GM19438 (cell line): ENCODE data around the gene DOK3.

Experiments used
- ATAC-seq: cut with Tn5 transposase; IDR thresholded peaks from one replicate; pipeline ENCODE4 v1.9.1; 2021; ENCODE audit warnings: low read depth; ENCODE audit not compliant: unreplicated experiment

Gene DOK3

DNA sequence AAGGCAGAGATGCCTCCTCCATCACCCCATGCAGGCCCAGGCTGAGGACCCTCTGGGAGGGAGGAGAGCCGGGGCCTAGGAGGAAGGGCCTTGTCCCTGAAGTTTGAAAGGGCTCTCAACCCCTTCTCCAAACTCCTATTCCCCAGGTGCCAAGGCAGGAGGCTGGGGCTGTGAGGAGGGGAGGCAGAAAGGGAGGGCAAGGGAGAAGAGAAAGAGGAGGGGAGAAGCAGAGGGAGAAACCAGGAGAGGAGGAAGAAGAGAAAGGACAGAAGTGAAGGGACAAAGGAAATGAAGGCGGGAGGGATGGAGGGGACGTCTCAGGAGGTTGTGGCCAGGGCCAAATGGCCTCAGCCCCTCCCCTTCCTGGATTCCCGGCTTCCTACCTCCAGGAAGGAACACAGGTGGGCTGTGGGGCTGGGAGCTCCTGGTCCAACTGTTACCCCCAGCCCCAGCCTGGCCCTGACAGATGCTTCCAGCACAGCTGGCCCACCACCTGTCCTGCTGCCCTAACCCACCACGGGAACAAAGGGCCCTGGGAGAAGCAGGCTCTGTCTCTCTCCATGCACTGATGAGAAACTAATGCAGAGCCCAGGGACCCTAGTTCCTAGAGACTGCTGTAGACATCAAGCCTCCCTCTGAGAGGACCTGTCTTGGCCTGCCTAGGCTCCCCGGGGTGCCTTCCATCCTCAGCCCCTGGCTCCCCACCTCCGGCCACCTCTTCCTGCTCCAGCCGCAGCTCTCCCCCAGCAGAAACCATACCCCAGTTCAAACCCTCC, 39.7 kb downstream of the DOK3 start:
- ATAC-seq: no peak

- ATAC-seq: no peak
Measured at GRCh38 chr5:177468685-177469628, 40.7 kb downstream of the DOK3 start.

DNA sequence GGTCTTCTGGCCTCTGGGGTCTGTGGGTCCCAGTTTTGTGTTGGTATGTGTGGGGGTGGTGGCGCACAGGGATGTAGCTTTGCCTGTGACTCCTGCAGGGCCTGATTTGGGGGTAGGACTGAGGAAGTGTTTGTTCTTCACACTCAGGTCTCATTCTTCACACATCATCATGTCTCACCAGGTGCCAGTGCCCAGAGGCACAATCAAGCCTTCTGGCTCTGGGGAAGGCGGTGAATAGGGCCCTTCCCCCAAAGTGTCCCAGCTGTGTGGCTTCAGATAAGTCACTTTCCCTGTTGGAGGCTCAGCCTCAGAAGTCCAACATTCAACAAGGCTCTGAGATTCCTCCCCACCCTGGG, 41.3 kb downstream of the DOK3 start:
- ATAC-seq: no peak

GRCh38 chr5:177467436-177467835, 42.2 kb downstream of the DOK3 start:
- no peak for ATAC-seq

GRCh38 chr5:177466861-177467260, 42.8 kb downstream of the DOK3 start:
- no peak for ATAC-seq

- no peak for ATAC-seq
Measured at GRCh38 chr5:177465044-177465443, 44.6 kb downstream of the DOK3 start.

DNA sequence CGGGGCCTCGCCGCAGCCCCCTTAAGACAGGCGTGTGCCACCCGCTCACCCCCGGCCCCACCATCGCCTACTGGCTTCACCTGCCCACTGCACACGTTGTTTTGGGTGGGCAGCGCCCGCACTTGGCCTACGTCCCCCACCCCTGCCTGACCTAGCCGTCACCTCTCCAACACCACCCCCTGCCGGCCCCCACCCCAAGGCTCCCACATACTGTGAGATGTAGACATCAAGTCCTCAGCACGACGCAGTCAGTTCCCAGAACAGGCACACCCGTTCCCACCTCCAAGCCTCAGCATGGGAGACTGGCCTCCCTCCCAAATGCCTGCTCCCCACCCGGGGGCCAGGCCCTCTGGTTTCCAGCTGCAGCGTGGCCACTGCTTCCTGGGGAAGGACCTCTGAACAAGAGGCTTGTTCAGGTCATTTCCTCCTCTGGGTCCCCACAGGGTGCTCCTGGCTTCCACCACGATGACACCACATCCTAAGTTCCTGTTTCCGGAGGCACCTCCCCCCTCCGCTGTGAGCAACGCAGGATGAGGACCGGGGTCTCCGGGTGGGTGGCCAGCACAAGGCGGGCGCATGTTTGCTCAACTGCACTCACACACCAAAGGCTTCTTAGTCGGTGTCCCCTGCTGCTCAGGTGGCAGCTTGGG, 47.5 kb downstream of the DOK3 start:
- no peak for ATAC-seq

- ATAC-seq: no peak
Measured at GRCh38 chr5:177459819-177460628, 49.6 kb downstream of the DOK3 start.

DNA sequence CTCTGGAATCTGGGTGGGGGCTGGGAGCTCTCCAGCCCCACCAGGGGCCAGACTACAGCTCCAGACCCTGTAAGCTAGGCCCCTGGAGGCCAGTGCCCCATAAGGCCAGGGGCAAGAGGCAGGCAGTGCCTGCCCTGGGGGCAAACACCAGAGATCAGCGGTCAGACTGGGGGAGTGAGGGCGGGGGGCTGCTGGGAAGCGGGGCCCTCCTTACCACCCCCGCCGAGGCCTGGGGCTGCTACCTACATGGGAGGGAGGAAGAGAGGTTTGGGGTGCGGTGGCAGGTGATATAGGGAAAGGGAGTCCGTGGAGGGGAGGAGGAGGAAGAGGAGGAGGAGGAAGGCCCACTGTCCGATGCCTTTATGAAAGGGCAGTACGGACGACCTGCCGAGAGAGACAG, 50.3 kb downstream of the DOK3 start:
- no peak for ATAC-seq

GRCh38 chr5:177458912-177459350, 50.7 kb downstream of the DOK3 start:
- no peak for ATAC-seq

GRCh38 chr5:177457852-177458681, 51.6 kb downstream of the DOK3 start:
- ATAC-seq: no peak

DNA sequence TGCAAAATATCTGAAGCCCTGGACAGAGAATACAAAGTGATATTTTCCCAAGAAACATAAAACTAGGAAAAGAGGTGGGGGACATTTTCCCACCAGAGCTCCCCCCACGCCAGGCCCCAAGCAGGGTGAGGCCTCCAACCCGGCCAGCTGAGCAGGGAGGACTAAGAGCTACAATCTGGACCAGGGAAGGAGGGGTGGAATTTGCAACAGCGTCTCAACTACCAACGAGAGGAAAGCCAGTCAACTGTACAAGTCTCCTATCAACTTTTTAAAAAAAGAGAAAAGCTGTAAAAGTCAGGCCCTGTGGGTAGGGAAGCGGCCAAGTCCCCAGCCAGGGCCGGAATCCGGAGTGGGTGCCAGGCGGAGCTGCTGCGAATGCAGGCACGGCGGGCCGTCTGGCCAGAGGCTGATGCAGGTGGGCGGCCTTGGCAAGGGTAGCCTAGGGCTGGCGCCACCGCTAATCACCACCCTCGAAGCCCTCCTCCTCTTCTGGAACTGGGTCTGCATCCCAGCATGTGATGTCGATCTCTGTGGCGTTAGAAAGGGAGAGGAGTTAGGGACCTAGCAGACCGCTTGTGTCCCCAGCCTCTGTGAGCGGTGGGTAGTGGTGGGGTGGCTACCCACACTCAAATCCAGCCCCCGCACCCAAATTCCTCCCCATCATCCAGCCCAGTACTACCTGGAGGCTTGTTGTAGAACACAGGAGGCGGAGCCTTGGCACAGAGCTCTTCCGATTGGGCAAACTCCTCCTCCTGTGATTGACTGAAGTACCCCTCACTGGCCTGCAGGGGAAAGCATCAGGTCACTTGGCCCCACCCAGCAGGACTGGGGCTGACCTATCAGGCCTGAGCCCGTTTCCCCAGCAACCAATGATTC, 52.4 kb downstream of the DOK3 start:
- ATAC-seq: peak; percentile 40

- no peak for ATAC-seq
Measured at GRCh38 chr5:177456591-177456964, 53.0 kb downstream of the DOK3 start.

- ATAC-seq: peak; percentile 14
Measured at GRCh38 chr5:177455661-177456590, 53.7 kb downstream of the DOK3 start.

GRCh38 chr5:177455036-177455660, 54.5 kb downstream of the DOK3 start:
- ATAC-seq: peak; percentile 54

DNA sequence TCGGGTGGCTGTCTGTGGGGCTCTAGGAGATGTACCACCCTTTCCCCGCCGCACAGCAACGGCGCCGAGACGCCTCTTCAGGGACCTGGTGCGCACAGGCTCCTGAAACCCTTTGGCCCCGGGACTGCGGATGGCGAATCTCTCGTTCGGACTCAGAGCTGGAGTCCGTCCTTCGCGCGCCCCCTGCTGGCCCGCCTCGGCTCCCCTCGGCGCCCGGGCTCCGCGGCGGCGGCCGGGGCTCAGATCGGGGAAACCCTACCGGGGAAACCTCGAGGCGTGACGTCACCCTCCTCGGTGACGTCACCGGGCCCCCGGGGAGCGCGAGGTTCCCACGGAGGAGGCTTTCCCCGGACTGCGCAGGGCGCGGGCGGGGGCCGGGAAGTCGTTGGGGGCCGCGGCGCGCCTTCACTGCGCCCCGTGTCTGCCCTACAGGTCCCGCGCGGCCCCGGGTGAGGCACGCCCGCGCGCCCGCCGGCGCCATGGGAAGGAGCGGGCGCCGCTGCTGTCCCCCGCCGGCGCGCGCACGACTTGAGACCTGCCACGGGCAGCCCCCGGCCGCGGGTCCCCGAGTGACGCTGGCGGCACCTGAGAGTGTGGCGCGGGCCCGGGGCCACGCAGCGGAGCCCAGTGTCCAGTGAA, 55.1 kb downstream of the DOK3 start:
- ATAC-seq: peak; percentile 31
